Cardiac muscle cell (in vitro differentiated cells and primary cell): ENCODE measurements around the gene CHSY1. TPM values are rescaled to one million over a fixed set of nuclear protein-coding genes. Genes with fewer than 3 reads are reported as not detected.

ENCODE experiments used
- DNase-seq, 2 donors: peaks; one replicate each; pipeline versions ENCODE4 v3.0.0 to v3.0.0-alpha.2; 2010 to 2017; ENCODE audit warnings: low read depth in 1 of 2, low spot score in 1 of 2
- H3K27ac ChIP-seq: fragments of 200-600 bp; sonication (generic); 2 replicates; pipeline ENCODE4 v1.5.1; 2016
- H3K27me3 ChIP-seq: fragments of 200-600 bp; sonication (generic); 2 replicates; pipeline ENCODE4 v1.6.0; 2016; ENCODE audit warnings: control low read depth
- H3K36me3 ChIP-seq: fragments of 200-600 bp; sonication (generic); 2 replicates; pipeline ENCODE4 v1.5.1; 2016; ENCODE audit warnings: control low read depth
- H3K4me1 ChIP-seq: fragments of 200-600 bp; sonication (generic); 2 replicates; pipeline ENCODE4 v1.8.1; 2017; ENCODE audit warnings: low read depth, mild to moderate bottlenecking, mixed run types
- H3K4me3 ChIP-seq: fragments of 200-600 bp; sonication (generic); 2 replicates; pipeline ENCODE4 v1.5.1; 2016; ENCODE audit warnings: mild to moderate bottlenecking
- H3K9me3 ChIP-seq: fragments of 200-600 bp; sonication (generic); 2 replicates; pipeline ENCODE4 v1.5.1; 2017; ENCODE audit warnings: low read depth, mild to moderate bottlenecking, control low read depth
- polyA plus RNA-seq: library from polyadenylated mRNA; unstranded; fragments of >200 nt; fragmentation: Nextera tagmentation; extraction: Ambion mirVana; gene quantifications from 2 replicates; pipeline ENCODE4 v1.2.1, GENCODE V29; 2016
- total RNA-seq: library from RNA; depleted of rRNA; stranded (reverse); fragments of >200 nt; gene quantifications from 2 replicates; pipeline ENCODE4 v1.2.3, GENCODE V29; 2016
- TF ChIP-seq, protein P1 (sequence below): IDR thresholded peaks from 2 replicates; pipeline ENCODE4 v1.5.1; 2012; ENCODE audit warnings: low read depth, mild to moderate bottlenecking, low read length

The CHSY1 gene
- total and polyA plus RNA-seq, 2 experiments from 2014 or later: 30.3 to 33.4 TPM

DNA sequence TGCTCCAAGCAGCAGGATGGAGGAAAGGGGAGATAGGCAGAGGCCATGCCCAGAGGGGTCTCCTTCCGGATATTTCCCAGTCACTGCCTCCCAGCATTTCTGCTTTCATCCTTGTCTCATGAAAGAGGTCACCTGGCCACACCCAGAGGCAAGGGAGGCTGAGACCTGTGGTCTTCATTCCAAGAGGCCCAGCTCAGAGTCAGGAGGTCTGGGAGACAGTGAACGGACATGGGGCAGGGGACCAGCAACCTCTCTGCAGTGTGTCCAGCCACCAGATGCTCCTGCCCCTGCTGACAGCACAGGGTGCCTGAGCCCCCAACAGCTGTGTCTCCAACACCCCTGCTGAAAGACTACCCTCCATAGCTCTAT lies 111.2 kb downstream of the CHSY1 start:
- Histone ChIP-seq H3K36me3 (no peaks in the 10 kb centered on the region), H3K4me3 (no peak overlapping the region), H3K27ac (no peak overlapping the region), H3K27me3 (no peaks in the 10 kb centered on the region), H3K4me1 (peaks cover 27% of the 10 kb centered on the region), H3K9me3 (no peaks in the 10 kb centered on the region)
- TF ChIP-seq, protein P1, sequence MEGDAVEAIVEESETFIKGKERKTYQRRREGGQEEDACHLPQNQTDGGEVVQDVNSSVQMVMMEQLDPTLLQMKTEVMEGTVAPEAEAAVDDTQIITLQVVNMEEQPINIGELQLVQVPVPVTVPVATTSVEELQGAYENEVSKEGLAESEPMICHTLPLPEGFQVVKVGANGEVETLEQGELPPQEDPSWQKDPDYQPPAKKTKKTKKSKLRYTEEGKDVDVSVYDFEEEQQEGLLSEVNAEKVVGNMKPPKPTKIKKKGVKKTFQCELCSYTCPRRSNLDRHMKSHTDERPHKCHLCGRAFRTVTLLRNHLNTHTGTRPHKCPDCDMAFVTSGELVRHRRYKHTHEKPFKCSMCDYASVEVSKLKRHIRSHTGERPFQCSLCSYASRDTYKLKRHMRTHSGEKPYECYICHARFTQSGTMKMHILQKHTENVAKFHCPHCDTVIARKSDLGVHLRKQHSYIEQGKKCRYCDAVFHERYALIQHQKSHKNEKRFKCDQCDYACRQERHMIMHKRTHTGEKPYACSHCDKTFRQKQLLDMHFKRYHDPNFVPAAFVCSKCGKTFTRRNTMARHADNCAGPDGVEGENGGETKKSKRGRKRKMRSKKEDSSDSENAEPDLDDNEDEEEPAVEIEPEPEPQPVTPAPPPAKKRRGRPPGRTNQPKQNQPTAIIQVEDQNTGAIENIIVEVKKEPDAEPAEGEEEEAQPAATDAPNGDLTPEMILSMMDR: no peak
- no peak for DNase-seq

DNA sequence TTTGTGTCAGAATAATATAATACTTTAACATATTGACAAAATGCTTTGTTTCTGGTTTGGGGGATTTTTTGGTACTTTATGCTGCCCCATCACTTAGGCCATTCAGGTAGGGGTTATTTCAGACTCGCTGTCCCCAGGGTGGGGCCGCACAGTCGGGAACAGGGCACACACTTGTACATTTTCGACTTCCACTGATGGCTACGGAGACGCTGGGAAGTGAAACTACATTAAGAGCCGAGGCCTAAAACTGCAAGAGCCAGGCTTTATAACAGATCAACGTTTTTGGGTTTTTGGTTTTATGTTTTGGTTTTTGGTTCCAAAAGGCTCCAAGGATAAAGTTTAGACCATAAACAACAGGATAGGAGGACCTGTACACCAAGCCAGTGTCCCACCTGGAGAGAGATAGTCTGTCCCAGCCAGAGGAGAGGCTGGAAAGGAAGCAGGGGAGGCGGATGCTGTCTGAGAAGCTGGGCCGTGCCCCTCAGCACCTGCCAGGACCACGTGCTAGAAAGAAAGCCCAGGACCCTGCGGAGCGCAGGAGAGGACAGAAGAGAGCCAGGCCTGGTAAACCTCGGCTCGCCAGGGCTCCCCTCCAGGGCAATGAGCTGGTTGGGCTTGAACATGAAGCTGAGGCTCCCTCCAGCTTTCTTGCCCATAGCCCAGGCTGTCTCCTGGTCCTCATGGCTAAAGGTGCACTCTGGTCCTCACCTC lies 111.7 kb downstream of the CHSY1 start:
- no peaks in the 10 kb centered on the region for H3K36me3 ChIP-seq
- no peaks in the 10 kb centered on the region for H3K9me3 ChIP-seq
- peak overlapping the region; percentile 90 for H3K27ac ChIP-seq
- DNase-seq: no peak
- no peaks in the 10 kb centered on the region for H3K27me3 ChIP-seq
- H3K4me3 ChIP-seq: no peak overlapping the region
- TF ChIP-seq, protein P1: no peak
- peaks cover 27% of the 10 kb centered on the region for H3K4me1 ChIP-seq

DNA sequence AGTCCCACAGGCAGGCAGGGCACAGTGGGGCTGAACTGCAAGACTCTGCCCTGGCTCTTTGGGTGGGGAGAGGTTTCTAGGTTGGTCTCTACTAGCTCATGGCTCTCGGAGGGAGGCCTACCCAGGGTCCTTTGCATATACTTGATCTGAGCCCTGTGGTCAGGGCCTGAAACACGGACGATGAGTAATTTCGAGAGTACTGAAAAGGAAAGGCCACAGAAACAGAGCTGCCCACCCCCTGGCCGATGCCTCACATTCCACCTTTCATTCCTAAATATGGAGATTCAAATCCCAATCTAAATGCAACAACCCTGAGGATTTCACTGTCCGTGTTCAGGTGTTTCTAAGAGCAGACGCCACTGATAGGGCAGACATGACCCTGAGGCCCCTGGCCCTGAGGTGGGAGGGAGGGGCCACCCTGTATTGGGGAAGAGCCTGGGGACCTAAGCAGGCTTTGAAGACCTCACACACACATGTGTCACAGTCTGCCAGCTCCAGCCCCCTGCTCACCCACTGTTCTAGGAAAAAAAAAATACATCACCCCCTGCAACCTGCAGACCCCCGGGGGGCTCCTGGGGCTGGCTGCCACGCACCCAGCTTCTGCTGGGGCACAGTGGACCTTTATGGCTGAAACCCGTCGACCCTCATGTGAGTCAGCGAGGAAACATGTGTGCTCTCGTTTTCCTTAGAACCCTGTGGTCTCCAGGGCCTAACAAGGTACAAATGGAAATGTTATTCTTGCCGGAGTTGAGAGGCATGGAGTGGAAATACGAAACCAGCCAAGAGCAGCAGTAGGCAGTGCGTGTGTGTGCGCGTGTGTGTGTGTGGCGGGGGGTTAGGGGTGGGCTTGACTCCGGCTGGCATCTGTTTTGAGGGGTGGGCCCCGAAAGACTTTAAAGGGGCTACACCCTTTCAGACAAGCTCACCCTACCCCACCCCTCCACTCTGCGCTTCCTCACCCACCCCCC lies 112.7 kb downstream of the CHSY1 start:
- no peaks in the 10 kb centered on the region for H3K27me3 ChIP-seq

DNA sequence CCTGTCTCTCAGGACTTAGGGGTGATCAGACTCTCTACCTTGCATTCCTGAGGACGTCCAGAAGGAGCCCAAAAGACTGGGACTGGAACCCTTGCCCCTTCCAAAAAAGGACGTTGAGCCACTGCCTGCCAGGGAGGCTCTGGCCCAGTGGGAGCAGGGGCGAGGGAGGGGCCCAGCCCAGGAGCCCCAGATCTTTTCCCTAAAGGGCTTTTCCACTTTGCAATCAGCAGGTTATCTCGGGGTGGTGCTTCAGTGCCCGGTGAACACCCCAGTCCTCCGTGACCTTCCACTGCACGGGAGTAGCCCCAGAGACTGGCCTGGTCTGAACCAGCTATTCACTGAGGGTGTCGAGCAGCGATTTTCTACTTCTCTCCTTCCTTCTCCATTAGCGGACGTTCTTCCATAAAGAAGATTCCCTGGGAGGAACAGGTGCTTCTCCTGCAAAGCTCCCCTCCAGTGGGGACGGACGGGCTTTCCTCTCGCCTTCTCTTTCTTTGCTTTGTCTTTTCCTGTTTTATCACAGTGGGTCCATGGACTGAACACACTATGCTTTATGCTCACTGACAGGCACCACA lies 113.7 kb downstream of the CHSY1 start:
- no peaks in the 10 kb centered on the region for H3K9me3 ChIP-seq
- H3K4me3 ChIP-seq: no peak overlapping the region
- no peak for DNase-seq
- H3K36me3 ChIP-seq: no peaks in the 10 kb centered on the region
- H3K4me1 ChIP-seq: peaks cover 27% of the 10 kb centered on the region
- no peaks in the 10 kb centered on the region for H3K27me3 ChIP-seq
- H3K27ac ChIP-seq: peak overlapping the region; percentile 90
- TF ChIP-seq, protein P1: no peak

More for the DNA sequence above, 112.7 kb downstream of the CHSY1 start:
- H3K4me1 ChIP-seq: peaks cover 27% of the 10 kb centered on the region
- no peaks in the 10 kb centered on the region for H3K36me3 ChIP-seq
- no peak overlapping the region for H3K4me3 ChIP-seq
- peak in 1 of 2 donors; percentile 27 for DNase-seq
- no peaks in the 10 kb centered on the region for H3K9me3 ChIP-seq
- peak overlapping the region; percentile 90 for H3K27ac ChIP-seq
- TF ChIP-seq, protein P1: no peak

DNA sequence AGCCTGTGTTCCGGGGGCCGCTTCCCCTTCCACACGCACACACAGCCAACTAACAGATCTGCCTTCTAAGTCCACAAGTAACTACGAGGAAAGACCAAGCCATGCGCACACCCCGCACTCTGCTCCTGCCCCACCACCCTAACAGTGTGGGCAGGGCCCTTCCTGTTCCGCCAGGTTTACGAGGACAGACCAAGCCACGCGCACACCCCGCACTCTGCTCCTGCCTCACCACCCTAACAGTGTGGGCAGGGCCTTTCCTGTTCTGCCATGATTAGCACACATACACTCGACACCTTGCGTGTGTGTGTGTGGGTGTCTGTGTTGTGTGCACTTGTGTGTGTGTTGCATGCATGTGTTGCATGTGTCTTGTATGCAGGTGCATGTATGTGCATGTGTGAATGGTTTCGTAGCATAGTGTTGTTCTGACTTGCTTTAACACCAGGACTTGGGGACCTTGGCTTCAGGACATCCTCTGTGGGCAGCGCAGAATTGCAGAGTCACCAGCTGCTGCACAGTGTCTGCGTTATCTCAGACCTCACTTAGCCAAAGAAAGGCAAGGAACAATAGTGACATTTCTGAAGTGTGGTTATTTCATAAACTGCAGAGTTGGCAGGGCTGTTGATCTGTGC lies 114.4 kb downstream of the CHSY1 start:
- Histone ChIP-seq H3K9me3 (no peaks in the 10 kb centered on the region), H3K27me3 (no peaks in the 10 kb centered on the region), H3K36me3 (no peaks in the 10 kb centered on the region), H3K4me3 (no peak overlapping the region), H3K4me1 (peaks cover 27% of the 10 kb centered on the region), H3K27ac (peak overlapping the region; percentile 90)
- TF ChIP-seq, protein P1: no peak
- DNase-seq: no peak
